Measurements from ENCODE around the gene PADI2. TPM values are rescaled to one million over a fixed set of nuclear protein-coding genes. Genes with fewer than 3 reads are reported as not detected.

PADI2 gene
- total and polyA plus RNA-seq, 9 of the 15 experiments (the other 6 are each of a cell fraction or from before 2014, with no cell fraction given): 0.01 to 0.11 (median 0.01) TPM; not detected in 5

- no peak for TF ChIP-seq USF2 (CRISPR knock-in tag; IDR thresholded peaks at IDR 0.05)
Observed at GRCh38 chr1:17123196-17124045, 4.2 kb upstream of the PADI2 start (continued).

GRCh38 chr1:17122521-17123164 lies 3.4 kb upstream of the PADI2 start:
- no peak for ATAC-seq
- ChIA-PET CTCF (ENCODE audit: low intra/inter-chr PET ratio) (no interaction called here), POLR2A (interaction anchor here (0.6 to 1.2 kb wide), 3 partner anchors 36 to 182 kb away, joined by 3 to 4 read pairs (median 3); no protein-coding TSS in a partner anchor)
- peaks cover 4 to 16% of the 10 kb centered on the region in 2 experiments; a peak in 2 of 5 replicates for H3K4me1 ChIP-seq (replicated peaks in 1 of 2; ENCODE audit: control insufficient read depth in 2 of 2, insufficient read depth in 2 of 2, low read length in 2 of 2)
- peaks cover 34 to 59% of the 10 kb centered on the region in 2 experiments for H3K27me3 ChIP-seq (ENCODE audit: control insufficient read depth in 2 of 2, insufficient read depth in 2 of 2, low read length in 2 of 2)
- H3K4me2 ChIP-seq (ENCODE audit: insufficient read depth, low read length): no peak overlapping the region
- FAIRE-seq: no peak
- in situ Hi-C loops (cut with MboI) (loop anchor here (10.0 kb wide), 1 partner anchor 282 kb away; no protein-coding TSS in a partner anchor), intact Hi-C loops (cut with micrococcal nuclease) (loop anchor here (10.0 kb wide), 2 partner anchors 282 to 482 kb away; no protein-coding TSS in a partner anchor)
- no peaks in the 10 kb centered on the region for H3K79me2 ChIP-seq (ENCODE audit: control insufficient read depth, insufficient read depth, low read length)
- no peaks in the 10 kb centered on the region for H3K9me3 ChIP-seq (replicated peaks; ENCODE audit: control insufficient read depth, insufficient read depth, low read depth, low read length)
- H3K9me1 ChIP-seq (ENCODE audit: control insufficient read depth, insufficient read depth, low read length): no peaks in the 10 kb centered on the region
- no TSS peak for BruUV-seq (replicated peaks)
- no peak overlapping the region for H3K9ac ChIP-seq (ENCODE audit: insufficient read depth in 1 of 2, low read depth in 2 of 2, low read length in 2 of 2)
- TF ChIP-seq NFIC (IDR thresholded peaks at IDR 0.05): peak; percentile 67
- TF ChIP-seq IRF2 (CRISPR knock-in tag; IDR thresholded peaks at IDR 0.05): no peak
- no peak for TF ChIP-seq SMAD3 (CRISPR knock-in tag; conservative IDR thresholded peaks at IDR 0.05)
- DNase-seq (ENCODE audit: extremely low read depth in 1 of 4, low spot score in 3 of 4): no peak
- H4K20me1 ChIP-seq (replicated peaks; ENCODE audit: control insufficient read depth, insufficient read depth, low read length): peaks cover 17% of the 10 kb centered on the region
- under 1% methylated on average over 9 of the region's 9 CpGs for WGBS (ENCODE audit: insufficient coverage, low coverage, missing lambda C conversion rate)
- H3K4me3 ChIP-seq: no peak overlapping the region
- H3K27ac ChIP-seq (ENCODE audit: extremely low read depth, low read depth, low read length): no peak overlapping the region
- H3K36me3 ChIP-seq (ENCODE audit: control insufficient read depth, insufficient read depth, low read length): no peaks in the 10 kb centered on the region
- H2AFZ ChIP-seq (ENCODE audit: low read depth, low read length): no peak overlapping the region
